Endothelial cell of hepatic sinusoid (primary cell): ENCODE data around the gene TAF11L13.
"Not testable (repeated sequence)": the region's sequence is repeated elsewhere in the genome, so short reads cannot be mapped to it uniquely, and the experiment has no call there.

Experiments
- in situ Hi-C: cut with HindIII; loops from 2 replicates; pipeline ENCODE4 v1.10.0; 2017; ENCODE audit warnings: low sequenced_read_pairs

The TAF11L13 gene

DNA sequence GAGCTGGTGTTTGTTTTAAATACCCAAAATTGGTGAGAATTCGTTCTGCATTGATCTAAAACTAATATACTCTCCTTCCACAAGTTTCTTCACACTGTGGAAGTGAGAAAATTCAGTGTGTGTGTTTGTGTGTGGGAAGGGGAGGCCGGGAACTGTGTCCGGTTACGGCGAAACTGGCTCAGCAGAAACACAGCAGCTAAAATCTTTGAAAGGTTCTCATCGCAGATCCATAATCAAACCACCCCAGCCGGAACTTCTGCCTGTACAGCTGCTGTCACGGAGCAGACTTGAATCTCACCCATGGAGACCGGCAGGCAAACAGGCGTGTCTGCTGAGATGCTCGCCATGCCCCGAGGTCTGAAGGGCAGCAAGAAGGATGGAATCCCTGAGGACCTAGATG, at the start of gene TAF11L13:
TSS of gene TAF11L13 (plus strand) at position 301 of the 400 bp plus-strand sequence.
- in situ Hi-C loops = not testable (repeated sequence)

DNA sequence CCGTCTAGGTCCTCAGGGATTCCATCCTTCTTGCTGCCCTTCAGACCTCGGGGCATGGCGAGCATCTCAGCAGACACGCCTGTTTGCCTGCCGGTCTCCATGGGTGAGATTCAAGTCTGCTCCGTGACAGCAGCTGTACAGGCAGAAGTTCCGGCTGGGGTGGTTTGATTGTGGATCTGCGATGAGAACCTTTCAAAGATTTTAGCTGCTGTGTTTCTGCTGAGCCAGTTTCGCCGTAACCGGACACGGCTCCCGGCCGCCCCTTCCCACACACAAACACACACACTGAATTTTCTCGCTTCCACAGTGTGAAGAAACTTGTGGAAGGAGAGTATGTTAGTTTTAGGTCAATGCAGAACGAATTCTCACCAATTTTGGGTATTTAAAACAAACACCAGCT, 46.2 kb upstream of the TAF11L13 start, which contains the start of gene TAF11L7:
TSS of gene TAF11L7 (minus strand) at position 101 of the 400 bp plus-strand sequence.
- in situ Hi-C loops = not testable (repeated sequence)

DNA sequence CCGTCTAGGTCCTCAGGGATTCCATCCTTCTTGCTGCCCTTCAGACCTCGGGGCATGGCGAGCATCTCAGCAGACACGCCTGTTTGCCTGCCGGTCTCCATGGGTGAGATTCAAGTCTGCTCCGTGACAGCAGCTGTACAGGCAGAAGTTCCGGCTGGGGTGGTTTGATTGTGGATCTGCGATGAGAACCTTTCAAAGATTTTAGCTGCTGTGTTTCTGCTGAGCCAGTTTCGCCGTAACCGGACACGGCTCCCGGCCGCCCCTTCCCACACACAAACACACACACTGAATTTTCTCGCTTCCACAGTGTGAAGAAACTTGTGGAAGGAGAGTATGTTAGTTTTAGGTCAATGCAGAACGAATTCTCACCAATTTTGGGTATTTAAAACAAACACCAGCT, 41.0 kb upstream of the TAF11L13 start, which contains the start of gene TAF11L8:
TSS of gene TAF11L8 (minus strand) at position 101 of the 400 bp plus-strand sequence.
- in situ Hi-C loops = not testable (repeated sequence)

DNA sequence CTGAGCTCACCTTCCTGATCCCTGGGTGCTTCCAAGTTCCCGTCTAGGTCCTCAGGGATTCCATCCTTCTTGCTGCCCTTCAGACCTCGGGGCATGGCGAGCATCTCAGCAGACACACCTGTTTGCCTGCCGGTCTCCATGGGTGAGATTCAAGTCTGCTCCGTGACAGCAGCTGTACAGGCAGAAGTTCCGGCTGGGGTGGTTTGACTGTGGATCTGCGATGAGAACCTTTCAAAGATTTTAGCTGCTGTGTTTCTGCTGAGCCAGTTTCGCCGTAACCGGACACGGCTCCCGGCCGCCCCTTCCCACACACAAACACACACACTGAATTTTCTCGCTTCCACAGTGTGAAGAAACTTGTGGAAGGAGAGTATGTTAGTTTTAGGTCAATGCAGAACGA, 37.6 kb upstream of the TAF11L13 start, which contains the start of gene TAF11L9:
TSS of gene TAF11L9 (minus strand) at position 140 of the 400 bp plus-strand sequence.
- in situ Hi-C loops = not testable (repeated sequence)

DNA sequence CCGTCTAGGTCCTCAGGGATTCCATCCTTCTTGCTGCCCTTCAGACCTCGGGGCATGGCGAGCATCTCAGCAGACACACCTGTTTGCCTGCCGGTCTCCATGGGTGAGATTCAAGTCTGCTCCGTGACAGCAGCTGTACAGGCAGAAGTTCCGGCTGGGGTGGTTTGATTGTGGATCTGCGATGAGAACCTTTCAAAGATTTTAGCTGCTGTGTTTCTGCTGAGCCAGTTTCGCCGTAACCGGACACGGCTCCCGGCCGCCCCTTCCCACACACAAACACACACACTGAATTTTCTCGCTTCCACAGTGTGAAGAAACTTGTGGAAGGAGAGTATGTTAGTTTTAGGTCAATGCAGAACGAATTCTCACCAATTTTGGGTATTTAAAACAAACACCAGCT, 34.2 kb upstream of the TAF11L13 start, which contains the start of gene TAF11L10:
TSS of gene TAF11L10 (minus strand) at position 101 of the 400 bp plus-strand sequence.
- in situ Hi-C loops = not testable (repeated sequence)

DNA sequence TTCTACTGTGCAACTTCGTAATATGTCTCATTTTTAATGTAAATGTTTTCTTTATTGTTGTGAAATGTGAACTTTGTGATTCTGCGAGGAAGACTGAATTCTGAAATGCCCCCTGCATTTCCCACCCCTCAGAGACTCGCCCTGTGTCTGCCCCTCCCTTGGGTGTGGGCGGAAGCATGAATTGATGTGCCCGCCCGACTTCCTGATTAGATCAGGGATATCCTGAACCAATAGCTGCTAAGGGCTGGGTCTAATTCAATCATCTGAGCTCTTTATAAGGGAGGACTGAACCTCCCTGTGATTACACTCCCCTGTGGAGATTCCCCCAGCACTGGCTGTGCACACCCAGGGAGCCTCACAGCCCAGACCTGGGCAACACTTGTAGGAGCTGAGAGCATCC, 28.0 kb upstream of the TAF11L13 start, which contains the start of gene TAF11L11:
TSS of gene TAF11L11 (plus strand) at position 304 of the 400 bp plus-strand sequence.
- in situ Hi-C loops = not testable (repeated sequence)

DNA sequence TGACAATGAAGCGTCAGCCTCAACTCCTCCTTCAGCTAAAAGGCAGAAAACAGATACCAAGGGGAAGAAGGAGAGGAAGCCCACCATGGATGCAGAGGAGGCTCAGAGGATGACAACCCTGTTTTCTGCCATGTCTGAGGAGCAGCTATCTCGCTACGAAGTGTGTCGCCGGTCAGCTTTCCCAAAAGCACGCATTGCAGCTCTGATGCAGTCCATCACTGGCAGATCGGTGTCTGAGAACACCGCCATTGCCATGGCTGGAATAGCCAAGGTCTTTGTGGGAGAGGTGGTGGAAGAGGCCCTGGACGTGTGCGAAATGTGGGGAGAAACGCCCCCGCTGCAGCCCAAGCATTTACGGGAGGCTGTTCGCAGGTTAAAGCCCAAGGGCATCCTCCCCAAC, 26.9 kb upstream of the TAF11L13 start:
- in situ Hi-C loops = no loop called here

DNA sequence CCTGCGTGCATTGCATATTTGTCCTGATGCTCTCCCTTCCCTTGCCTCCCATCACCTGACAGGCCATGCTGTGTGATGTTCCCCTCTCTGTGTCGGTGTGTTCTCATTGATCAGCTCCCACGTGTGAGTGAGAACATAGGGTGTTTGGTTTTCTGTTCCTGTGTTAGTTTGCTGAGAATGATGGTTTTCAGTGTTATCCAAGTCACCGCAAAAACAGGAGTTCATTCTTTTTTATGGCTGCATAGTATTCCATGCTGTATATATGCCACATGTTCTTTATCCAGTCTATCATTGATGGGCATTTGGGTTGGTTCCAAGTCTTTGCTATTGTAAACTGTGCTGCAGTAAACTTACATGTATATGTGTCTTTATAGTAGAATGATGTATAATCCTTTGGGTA, 24.4 kb upstream of the TAF11L13 start:
- in situ Hi-C loops = not testable (repeated sequence)

DNA sequence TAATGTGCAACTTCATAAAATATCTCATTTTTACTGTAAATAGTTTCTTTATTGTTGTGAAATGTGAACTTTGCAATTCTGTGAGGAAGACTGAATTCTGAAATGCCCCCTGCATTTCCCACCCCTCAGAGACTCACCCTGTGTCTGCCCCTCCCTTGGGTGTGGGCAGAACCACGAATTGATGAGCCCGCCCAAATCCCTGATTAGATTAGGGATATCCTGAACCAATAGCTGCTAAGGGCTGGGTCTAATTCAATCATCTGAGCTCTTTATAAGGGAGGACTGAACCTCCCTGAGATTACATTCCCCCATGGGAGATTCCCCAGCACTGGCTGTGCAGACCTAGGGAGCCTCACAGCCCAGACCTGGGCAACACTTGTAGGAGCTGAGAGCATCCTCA, 21.8 kb upstream of the TAF11L13 start, which contains the start of gene TAF11L12:
TSS of gene TAF11L12 (plus strand) at position 301 of the 400 bp plus-strand sequence.
- in situ Hi-C loops = not testable (repeated sequence)

DNA sequence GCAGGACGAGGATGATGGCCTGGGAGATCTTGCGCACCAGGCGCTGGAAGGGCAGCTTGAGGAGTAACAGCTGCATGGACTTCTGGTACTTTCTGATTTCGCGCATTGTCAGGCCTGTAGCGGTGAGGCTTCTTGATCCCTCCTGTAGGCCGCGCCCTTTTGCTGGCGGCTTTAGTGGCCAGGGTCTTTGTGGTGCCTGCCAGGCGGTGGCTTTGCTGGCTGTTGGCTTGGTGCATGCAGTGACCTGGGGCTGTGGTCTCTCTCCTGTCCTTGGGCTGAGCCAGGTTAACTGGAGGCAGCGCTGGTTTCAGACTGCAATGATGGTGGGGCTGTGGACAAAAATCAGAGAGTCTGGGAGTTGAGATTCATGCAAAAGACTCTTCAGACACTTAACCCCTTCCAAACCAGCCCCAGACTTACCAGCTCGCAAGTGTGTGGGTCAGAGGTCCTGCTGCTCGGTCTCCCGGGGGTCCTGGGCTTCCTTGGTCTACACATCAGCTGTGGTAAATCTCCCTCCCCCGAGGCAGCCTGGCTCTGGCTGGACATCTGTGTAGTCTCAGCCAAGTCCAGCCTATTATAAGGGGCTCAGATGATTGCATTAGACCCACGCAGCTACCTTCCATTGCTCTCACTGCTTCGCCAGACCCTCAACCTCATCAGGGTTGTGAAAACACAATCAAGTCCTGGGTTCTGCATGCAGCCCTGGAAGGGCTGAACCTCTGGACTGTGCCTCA, 16.8 kb upstream of the TAF11L13 start:
- in situ Hi-C loops = no loop called here

DNA sequence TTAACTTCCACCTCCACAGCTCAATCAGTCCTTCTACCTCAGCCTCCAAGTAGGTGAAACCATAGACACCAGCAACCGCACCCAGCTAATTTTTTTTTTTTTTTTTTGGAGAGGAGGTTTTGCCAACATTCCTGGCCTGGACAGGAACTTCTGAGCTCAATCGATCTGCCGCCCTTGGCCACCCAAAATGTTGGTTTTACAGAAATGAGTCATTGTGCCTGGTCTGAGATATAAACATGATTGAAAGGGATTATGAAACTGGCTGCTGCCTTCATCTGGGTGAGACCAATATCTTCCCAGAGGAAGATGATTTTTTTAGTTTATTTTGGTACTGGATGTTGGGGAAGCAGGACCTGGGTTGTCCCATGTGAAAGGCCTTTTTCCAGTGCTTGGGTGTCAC, 12.5 kb upstream of the TAF11L13 start:
- in situ Hi-C loops = no loop called here

DNA sequence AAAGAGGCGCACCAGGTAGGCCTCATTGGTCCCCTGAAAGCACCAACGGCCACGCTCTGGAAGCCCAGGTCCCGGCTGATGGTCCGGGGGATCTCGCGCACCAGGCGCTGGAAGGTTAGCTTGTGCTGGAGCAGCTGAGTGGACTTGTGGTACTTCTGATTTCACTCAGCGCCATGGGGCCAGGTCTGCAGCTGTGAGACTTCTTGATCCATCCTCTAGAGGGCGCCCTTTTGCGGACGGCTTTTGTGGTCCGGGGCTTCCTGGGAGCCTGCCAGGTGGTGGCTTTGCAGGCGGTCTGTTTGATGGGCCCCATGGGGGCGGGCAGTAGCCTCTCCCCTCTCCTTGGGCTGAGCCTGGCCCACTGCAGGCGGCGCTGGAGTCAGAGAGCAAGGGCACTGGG, 11.3 kb upstream of the TAF11L13 start:
- in situ Hi-C loops = no loop called here

DNA sequence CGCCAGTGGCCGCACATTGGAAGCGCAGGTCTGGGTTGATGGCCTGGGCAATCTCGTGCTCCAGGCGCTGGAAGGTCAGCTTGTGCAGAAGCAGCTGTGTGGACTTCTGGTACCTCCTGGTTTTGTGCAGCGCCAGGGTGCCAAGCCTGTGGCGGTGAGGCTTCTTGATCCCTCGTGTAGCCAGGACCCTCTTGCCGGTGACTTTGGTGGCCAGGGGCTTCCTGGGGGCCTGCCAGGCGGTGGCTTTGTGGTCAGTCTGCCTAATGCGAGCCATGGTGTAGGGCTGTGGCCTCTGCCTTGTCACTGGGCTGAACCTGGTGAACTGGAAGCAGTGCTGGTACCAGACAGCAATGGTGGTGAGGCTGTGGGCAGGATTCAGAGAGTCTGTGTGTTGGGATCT, 6.2 kb upstream of the TAF11L13 start:
- in situ Hi-C loops = no loop called here

DNA sequence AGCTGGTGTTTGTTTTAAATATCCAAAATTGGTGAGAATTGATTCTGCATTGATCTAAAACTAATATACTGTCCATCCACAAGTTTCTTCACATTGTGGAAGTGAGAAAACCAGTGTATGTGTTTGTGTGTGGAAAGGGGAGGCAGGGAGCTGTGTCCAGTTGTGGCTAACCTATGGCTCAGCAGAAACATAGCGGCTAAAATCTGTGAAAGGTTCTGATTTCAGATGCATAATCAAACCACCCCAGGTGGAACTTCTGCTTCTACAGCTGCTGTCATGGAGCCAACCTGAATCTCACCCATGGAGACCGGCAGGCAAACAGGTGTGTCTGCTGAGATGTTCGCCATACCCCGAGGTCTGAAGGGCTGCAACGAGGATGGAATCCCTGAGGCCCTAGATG, 2.3 kb downstream of the TAF11L13 start, which contains the start of gene TAF11L14:
TSS of gene TAF11L14 (plus strand) at position 301 of the 400 bp plus-strand sequence.
- in situ Hi-C loops = no loop called here

DNA sequence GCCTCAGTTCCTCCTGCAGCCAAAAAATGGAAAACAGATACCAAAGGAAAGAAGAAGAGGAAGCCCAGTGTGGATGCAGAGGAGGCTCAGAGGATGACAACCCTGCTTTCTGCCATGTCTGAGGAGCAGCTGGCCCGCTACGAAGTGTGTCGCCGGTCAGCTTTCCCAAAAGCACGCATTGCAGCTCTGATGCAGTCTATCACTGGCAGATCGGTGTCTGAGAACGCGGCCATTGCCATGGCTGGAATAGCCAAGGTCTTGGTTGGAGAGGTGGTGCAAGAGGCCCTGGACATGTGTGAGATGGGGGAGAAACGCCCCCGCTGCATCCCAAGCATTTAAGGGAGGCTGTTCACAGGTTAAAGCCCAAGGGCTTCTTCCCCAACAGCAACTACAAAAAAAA, 17.3 kb downstream of the TAF11L13 start:
- in situ Hi-C loops = not testable (repeated sequence)

DNA sequence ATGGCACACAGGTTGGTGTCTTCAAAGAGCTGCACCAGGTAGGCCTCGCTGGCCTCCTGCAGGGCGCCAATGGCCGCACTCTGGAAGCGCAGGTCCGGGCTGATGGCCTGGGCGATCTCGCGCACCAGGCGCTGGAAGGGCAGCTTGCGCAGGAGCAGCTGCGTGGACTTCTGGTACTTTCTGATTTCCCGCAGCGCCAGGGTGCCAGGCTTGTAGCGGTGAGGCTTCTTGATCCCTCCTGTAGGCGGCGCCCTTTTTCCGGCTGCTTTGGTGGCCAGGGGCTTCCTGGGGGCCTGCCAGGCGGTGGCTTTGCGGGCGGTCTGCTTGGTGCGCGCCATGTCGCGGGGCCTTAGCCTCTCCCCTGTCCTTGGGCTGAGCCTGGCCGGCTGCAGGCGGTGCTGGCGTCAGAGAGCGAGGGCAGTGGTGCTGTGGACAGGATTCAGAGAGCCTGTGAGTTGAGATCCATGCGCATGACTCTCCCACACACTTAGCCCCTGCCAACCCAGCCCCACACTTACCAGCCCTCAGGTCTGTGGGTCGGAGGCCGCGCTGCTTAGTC, 23.4 kb downstream of the TAF11L13 start:
- in situ Hi-C loops = not testable (repeated sequence)

DNA sequence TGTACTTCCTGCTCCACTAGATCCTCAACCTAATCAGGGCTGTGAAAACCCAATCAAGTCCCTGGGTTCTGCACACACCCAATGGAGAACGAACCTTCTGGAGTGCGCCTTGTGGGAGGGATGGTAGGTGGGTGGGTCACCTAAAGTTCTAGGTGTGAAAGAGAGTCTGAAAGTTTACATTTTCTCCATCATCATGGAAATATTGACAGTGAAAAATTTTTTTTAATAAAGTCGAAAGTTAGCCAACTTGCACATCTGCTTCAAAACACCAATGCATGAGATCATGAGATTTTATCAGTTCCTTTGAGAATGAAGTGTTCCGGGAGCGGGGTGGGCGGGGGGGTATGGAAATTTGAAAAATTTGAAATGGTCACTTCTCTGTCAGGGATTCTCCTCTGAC, 24.0 kb downstream of the TAF11L13 start:
- in situ Hi-C loops = no loop called here

DNA sequence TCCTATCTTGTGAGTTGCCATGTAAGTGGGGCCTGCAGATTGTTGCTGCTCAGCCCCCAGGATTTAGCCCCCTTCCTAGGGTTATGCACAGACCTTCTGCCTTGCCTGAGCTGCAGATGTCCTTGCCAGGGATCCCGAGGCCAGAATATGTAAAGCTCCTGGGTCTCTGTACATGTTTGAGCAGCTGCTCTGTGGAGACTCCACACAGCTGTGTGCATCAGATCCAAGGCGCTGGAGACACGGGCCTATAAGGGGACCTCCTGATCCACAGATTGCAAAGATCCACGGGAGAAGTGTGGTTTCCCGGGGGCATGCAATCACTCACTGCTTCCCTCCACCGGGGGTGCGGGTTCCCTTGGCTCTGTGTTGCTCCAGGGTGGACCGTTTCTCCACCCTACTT, 31.3 kb downstream of the TAF11L13 start:
- in situ Hi-C loops = no loop called here

DNA sequence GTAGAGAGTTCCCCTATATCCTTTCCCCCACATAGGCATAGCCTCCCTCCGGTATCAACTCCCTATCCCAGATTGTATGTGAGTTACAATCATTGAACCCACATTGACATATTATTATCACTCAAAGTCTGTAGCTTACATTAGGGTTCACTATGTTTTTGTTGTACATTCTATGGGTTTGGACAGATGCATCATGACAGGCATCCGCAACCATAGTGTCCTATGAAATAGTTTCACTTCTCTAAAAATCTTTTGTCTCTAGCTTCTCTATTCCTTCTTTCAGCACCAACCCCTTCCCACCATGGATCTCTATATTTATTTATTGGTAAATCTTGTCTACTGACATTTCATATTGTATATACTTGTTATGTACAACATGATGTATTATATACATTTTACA, 33.9 kb downstream of the TAF11L13 start:
- in situ Hi-C loops = no loop called here

DNA sequence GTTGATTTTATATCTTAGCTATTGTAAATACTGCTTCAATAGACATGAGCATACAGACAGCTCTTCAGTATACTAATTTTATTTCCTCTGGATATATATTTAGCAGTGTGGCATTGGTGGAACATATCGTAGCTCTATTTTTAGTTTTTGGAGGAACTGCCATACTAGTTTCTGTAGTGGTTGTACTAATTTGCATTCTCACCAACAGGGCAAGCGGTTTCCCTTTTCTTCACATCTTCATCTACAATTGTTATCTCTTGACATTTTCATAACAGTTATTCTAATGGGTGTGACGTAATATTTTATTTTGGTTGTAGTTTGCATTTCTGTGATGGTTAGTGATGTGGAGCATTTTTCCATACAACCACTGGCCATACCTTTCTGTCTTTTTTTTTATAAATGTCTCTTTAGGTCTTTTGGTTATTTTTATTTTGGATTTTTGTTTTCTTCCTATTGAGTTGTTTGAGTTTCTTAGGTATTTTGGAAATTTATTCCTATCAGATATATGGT, 34.9 kb downstream of the TAF11L13 start:
- in situ Hi-C loops = no loop called here

DNA sequence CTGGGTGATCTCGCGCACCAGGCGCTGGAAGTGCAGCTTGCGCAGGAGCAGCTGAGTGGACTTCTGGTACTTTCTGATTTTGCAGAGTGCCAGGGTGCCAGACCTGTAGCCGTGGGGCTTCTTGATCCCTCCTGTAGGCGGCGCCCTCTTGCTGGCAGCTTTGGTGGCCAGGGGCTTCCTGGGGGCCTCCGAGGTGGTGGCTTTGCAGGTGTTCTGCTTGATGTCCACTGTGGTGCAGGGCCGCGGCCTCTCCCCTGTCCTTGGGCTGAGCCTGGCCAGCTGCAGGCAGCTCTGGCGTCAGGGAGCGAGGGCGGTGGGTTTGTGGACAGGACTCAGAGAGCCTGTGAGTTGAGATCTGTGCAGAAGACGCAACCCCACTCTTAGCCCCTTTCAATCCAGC, 38.5 kb downstream of the TAF11L13 start:
- in situ Hi-C loops = no loop called here
